Amniotic epithelial cell (primary cell): ENCODE results near the gene CTNNBL1.

Experiments
- DNase-seq: peaks from one replicate; pipeline ENCODE4 v3.0.0-alpha.2; 2010; ENCODE audit warnings: low read depth

The CTNNBL1 gene

DNA sequence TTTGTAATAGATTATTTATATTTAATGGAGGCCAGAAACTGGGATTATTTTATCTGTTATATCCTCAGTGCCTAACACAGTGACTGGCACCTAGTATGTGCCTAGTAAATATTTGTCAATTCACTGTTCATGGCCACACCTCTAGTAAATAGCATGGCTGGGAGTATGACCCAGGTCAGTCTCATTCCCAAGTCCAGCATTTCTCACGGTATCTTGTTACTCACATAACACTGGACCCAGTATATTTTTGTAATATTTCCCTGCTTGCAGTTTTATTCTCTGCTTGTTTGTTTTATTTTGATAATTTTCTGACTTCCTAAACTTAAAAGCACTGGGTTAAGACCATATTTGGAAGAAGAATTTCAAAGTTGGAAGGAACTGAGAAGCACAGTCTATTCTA, 47.7 kb downstream of the CTNNBL1 start:
- no peak for DNase-seq

DNA sequence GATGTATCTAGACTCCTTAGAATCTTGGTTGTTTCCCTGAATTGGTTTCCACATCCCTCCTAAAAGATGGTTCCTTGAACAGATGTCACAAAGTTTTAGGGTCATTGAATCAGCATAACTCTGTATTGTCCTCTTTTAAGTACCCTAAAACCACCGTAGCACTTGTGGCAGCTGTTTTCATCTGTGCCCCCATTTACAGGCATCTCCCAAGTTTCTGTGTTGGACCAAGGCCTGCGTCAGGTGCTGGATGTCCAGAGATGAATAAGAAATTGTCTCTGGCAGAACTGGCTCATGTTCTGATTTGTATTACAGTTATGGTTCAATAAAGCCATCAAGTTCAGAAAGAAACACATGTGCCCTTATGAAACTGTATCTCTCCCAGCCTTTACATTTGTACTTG, 48.3 kb downstream of the CTNNBL1 start:
- DNase-seq = no peak

DNA sequence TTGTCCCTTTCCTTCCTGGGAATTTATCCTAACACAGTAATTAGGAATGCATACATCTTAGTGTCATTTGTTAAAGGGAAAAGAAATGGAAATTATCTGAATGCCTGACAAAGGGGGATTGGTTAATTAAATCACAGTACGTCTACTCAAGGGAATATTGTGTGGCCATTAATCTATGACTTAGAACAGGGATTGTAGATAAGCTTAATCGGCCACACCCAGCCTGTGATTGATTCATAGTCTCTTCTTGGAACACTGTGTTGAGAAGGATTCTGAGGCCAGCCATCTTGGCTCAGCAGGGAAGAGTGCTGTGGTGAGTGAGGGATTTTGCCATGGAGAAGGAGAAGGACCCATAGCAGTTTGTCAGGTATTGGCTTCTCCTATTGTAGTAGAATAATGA, 50.5 kb downstream of the CTNNBL1 start:
- DNase-seq = no peak

DNA sequence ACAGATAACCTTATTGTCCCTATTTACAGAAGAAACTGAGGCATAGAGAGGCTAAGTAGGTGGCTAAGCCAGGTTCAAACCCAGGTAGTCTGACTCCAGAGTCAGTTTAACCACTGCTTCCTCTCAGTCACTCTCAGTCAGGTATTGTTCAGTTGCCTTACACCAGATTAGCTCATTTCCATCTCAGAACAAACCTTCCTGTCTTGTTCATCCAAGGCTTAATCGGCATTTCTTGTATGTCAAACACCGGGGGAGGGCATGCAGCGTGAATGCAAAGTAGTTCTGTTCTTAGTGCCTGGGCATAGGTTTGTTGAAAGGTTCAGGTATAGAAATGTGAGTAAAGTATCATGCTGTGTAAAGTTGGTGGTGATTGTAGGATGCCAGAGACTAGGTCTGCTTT, 51.7 kb downstream of the CTNNBL1 start:
- no peak for DNase-seq

DNA sequence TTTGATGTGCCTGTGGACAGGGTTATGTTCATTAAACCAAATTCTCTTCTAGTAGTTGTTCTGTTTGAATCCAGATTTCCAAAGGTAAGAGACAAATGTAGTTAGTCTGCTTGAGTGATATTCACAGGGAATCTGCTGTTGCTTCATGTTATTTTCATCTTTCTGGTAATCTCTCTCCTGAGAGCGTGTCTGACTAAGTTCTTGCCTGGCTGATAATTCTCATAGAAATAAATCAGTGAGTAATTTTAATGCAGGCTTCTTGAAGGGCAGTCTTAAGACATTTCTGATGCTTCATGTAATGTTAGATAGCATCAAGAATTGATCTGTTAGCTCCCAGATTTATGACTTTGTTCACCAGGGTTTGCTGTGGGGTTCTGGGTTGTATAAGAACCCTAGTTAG, 54.2 kb downstream of the CTNNBL1 start:
- peak; percentile 64 for DNase-seq

DNA sequence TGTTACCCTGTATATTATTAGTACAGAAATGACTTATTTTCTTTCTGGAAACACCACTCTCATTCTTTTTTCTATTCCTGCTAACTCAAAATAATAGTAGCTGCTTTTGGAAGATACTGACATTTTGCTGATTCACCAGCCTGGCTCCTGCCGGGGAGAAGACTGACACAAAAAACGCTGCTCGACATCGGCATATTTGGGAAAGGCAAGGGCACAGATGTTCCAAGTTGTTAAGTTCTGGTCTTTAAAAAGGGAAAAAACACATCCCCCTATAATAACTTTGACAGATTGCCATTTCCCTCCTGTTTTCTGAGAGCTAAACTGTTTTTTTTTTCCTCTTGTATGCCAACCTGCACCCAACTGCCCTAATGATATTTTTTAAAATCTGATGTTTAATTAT, 55.4 kb downstream of the CTNNBL1 start:
- DNase-seq = no peak

DNA sequence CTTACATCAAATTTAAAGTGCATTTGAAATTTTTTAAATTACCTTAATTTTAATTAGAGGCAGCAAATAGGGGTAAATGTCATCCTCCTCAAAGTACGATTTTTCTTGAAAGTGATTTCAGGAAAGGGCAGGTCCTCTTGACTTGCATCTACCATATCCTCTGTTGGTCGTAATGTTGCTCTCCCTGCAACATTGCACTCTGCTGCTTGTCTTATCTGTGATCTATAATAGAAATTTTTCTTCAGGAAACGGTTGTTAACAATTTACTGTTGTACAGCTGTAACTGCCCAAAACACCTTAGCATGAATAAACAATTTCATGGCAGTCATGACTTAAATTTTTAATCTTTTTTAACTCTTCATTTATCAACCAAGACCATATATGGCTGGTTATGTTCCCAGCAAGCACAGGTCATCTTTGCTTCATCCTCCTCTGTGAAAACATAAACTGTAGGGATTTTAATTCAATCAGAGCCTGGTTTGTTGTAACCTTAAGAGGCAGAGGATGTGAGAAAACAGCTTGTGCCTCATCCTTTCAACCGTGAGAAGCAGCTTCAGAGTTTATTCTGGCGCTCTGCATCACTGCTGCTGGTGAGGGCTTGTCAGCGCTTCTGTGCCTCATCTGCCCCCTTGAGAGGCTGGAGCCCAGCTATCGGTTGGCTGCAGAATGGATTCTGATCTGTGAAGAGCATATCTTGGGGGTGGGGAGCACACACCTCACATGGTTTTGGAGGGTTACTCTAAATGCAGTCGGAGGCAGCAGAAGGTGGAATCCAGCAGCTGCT, 56.0 kb downstream of the CTNNBL1 start:
- no peak for DNase-seq

DNA sequence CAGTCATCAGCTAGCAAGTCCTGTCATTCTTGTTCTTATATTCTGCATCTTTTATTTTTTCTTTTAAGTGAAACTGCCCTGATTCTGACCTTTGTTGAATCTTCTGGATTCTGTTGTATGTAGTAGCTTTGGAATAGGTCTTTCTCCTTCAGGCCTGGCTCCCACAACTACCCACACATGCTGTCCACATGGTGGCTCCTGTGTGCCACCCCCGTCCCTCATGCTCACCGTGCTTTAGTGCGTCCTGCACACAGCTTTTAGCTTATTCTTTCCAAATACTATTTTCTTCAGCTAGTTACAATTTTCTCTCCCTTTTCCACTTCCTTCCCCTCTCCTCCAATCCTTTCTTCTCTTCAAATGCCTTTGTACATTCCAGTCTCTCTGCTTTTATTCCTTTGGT, 61.8 kb downstream of the CTNNBL1 start:
- peak; percentile 4 for DNase-seq

DNA sequence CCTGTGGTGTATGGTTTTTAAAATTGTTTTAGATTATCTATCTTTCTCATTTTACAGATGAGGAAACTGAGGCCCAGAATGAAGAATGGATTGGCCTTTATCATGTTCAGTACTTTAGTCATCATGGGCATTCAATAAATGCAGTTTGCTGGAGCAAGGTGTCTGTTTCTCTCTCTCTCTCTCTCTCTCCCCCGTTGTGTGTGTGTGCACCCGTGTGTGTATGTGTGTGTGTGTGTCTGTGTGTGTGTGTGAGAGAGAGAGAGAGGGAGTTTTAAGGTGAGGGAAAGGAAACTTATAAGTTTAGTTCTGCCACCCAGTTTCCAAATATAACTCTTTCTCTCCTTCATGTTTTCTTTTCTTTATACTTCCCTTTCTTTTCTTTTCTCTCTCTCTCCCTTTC, 62.4 kb downstream of the CTNNBL1 start:
- DNase-seq = no peak

DNA sequence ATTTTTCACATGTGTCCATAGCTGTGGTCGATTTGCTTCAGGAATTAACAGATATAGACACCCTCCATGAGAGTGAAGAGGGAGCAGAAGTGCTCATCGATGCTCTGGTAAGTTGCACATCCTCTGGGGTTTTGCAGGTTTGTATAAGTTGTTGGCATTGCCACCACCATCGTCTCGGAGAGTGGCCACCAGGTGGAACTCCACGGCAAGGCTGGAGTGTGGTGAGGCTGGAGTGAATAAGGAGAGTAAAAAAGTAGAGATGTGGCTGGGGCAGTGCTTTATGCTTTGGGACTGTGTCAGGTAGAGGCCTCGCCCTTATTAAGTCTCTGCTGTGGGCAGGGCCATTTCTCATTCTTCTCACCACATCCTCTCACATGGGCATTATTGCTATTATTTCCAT, 63.7 kb downstream of the CTNNBL1 start:
- DNase-seq = no peak

DNA sequence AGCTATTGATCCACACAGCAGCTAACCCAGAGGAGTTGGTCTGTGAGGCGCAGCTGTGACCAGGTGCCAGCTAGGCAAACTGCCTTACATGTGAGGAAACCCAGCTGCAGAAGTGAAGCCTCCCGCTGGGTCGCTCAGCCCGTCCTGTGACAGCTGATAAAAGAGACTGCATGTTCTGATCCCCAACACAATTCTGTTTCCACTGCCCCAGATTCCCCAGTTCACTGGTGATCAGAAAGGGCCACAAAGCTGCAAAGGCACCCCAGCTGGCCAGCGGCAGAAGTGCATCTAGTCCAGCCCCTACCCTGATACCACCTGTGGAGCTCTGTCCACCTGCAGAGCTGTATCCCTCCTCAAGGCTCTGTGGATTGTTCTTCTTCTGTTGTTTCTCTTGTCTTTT, 64.5 kb downstream of the CTNNBL1 start:
- DNase-seq = no peak

DNA sequence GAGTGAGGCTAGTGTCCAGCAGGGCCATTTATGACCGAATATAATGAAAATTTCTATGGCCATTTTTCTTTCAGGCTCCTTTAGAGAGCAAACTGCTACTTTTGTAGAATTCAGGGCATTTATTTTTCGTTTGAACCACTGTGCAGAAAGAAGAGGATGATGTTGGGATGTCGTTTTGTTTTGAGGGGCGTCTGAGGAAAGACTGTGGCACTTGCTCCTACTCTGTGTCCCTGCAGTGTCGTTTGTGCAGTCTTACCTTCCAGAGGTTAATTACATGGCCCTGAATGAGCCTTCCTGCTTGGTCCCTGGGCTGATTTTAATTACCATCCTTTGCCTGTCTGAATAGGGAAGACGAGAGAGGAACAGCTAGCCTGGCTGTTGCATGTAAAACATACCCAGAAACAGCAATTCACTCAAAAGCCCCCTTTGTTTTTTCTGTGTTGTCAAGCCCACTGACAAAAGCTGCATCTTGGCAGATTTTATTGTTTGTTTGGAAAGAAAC, 65.3 kb downstream of the CTNNBL1 start:
- no peak for DNase-seq

DNA sequence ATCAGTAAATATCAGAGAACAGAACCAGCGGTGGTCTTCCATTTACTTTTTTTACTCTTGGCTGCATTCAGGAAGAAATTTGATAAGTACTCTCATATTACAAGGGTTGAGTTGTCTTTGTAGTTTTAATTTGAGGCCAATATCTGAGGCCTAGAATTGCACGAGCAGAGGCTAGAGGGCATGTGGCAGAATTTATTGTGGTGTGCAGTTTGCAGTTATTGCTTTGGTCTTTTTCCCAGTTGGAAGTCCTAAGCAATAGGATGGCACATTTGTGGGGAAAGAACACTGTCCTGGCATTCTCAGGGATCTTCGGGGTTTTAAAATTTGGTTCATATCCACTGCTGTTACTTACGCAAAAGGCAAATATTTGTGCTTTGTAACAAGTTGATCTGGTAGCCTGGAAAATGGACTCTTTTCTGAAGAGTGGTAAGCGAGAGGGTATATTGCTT, 66.0 kb downstream of the CTNNBL1 start:
- DNase-seq = no peak

DNA sequence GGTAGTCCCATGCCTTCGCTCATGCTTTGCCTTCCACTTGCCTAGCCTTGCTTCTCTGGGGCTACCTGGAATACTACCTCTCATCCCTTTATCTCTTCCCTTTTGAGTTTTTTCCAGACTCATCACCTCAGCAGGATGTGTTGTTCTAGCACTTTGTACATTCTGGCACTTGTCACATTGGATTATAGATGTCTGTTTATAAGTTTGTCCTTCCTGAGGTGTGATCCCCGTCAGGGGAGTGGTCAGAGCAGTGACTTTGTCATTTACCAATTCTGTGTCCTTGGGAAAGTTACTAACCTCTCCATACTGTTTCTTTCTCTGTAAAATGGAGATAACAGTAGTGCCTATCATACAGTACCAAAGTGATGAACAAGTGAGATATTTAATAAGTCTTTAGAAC, 66.5 kb downstream of the CTNNBL1 start:
- no peak for DNase-seq

DNA sequence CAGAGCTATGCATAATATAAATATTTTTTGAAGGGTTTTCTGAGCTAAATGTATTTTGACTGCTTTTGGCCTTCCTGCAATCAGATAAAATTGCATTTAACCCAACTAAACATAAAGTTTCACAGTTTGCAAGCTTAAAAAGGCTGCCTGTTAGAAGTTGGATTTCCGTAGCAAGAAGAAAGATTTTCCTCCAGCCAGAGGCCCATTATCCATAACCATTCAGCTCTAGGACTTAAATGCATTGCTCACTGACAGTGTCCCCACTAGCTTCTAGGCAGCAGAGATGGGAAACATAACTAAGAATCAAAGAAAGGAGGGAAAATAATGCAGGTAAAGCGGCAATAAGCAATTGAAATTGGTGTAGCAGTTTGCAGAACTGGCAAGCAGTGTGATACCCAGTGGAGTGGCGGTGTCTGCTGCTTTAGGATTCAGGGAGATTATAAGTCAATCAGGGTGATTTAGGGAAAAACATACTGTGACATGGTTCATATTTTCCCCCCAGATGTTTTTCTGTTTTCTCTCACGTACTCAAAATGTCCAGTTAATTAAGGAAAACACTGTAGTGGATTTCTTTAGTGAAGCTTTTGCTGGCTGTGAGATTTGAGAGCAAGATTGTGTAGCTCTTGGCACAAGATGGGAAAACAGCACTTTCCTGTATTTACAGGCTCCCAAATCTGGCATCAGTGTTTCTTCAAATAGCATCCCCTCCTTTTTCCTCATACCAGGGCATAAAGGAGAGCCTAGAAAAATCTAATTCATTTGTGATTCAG, 69.1 kb downstream of the CTNNBL1 start:
- no peak for DNase-seq

DNA sequence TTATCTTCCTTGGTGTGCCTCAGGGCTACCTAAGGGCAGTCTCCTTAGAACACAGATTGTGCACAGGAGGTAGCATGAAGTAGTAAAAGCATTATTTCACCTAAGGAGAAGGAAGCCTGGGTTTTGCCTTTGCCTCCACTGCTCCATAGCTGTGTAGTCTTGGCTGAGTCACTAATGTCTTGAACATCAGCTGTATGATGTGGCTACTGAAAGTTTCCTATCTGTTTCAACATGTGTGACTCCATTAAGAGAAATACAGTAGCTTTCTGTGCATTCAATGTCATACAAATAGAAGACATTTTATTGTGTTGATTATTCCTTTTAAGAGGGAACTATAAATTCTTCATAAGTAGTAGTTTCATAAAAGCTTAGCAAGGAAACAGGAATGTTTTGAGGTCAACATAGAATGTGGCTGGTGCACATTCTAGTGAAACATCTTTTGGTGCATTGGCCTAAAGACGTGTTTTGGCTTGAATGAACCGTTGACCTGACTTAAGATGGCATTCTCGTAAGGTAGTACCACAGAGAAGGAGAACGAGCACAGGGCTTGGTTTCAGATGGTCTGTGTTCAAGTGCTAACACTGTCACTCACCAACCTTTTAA, 70.6 kb downstream of the CTNNBL1 start:
- DNase-seq = no peak

DNA sequence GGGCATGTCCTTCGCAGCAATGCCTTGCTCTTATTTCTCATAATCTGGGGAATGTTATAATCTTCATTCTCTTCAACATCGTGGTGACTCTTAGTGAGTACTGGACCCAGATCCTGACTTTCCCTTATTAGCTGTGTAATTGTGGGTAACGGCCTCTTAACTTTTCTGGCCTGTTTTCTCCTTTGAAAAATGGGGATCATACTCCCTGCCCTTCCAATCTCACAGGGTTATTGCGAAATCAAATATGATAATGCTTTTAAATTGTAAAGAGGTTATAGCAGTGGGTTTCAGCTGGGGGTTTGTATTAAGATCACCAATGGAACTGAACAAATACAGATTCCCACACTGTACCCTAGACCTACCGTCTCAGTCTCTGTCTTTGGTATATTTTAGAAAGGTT, 77.1 kb downstream of the CTNNBL1 start:
- no peak for DNase-seq

DNA sequence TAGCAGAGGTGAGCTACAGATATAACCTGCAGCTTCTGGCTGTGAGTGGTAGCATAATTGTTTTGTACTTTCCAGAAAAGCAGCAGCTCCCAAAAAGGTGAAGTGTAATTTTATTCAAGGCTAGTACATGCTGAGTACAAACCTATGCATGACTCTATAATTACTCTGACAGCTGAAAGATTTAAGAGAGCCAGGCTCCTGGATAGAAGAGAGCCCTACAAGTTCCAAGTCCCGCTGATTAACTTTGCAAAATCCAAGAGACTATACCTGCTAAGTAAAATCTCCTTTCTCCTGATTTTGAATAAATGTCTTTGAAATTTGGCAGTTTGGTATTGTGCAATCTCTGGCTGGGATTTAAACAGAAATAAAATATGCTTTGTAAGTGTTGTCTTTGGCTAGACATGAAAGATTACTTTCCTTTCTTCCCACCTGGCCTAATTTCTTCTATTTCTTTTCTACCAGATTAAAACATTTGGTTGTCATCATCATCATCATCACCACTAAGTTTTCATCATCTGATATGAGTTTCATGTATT, 79.5 kb downstream of the CTNNBL1 start:
- DNase-seq = no peak

DNA sequence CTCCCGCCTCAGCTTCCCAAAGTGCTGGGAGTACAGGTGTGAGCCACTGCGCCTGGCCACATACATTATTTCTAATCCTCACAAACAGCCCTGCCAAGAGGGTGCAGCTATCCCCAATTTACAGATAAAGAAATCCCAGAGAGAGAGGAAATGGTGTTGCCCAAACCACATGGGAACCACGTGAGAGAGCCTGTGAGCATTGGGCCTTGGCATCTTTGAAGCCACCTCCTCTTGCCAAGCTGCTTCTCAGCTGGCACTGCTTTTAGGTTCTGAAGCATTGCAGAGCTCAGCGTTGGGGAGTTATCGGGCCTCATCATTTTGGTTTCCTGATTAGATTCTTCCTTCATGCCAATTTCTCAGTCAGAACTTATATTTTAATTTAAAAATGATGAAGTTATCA, 80.3 kb downstream of the CTNNBL1 start:
- DNase-seq = no peak

DNA sequence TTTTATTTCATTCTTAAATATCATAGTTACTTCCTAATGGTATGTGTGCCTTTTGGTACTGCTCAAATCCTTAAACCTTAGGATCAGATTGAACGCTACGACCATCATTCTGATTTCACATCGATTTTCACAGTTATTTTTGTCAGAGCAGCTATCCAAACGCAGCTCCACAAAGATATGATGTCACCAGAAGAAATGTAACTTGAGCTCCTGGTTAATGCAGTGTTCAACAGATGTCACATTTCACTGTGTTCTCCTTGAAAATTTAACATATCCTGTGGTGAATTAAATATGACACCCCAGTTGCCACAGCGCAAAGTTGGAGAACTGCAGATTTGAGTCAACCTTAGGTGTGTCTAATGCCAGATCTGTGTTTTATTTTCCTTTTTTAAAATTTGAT, 81.4 kb downstream of the CTNNBL1 start:
- DNase-seq = no peak

DNA sequence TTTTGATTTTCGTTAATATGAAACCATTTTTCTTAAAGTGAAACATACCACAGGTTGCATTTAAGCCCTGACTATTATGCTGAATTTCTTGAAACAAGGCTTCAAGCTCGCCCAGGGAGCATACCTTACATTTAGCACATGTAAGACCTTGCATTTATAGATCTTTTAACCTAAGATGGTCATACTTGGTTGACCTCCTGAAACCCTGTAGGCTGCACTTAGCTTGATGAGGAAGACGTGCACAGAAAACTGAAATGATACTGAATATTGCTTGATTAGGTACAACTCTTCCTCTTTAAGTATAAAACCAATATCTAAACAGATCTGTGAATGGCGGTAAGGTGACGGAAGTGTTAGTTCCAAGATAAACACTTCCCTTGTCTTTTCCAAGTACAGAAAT, 82.2 kb downstream of the CTNNBL1 start:
- no peak for DNase-seq

DNA sequence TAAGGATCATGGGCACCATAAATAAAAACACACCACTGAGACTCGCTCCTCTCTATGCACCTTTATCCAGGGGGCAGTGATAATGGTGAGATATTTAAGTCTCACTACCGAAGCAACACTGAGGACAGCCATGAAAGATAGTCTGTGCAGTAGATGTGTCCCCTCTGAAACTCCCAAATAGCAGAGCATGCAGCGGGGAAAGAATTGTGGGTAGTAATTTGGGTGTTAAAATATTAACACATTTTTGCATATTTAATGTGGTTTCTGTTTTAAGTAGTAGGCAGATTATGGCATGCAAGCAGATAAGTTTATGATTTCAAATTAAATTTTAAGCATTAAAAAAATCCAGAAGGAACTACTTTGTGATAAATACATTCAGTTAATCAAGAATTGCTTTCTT, 82.7 kb downstream of the CTNNBL1 start:
- no peak for DNase-seq
